Thoracic aorta (tissue), 2 donors: Measurements from ENCODE around the gene PEA15. TPM values are rescaled to one million over a fixed set of nuclear protein-coding genes. Genes with fewer than 3 reads are reported as not detected.

Experiments used
- ATAC-seq: fragments of 150-250 bp; one replicate; pipeline ENCODE4 v1.8.0; 2017; ENCODE audit warnings: low read depth; ENCODE audit not compliant: insufficient number of reproducible peaks, low FRiP score
- DNase-seq: peaks from one replicate; pipeline ENCODE4 v3.0.0-alpha.2; 2020; ENCODE audit warnings: low spot score
- H3K27ac ChIP-seq, 2 donors: fragments of 200-600 bp; sonication (generic); 1 replicate in 1 of 2; 2 replicates in 1 of 2; pipeline ENCODE4 v1.5.1; 2016; ENCODE audit warnings: mild to moderate bottlenecking in 2 of 2, moderate library complexity in 2 of 2
- H3K27me3 ChIP-seq: fragments of 200-600 bp; sonication (generic); replicated peaks from 2 replicates; pipeline ENCODE4 v1.6.0; 2016; ENCODE audit warnings: mild to moderate bottlenecking; ENCODE audit not compliant: insufficient read depth
- H3K36me3 ChIP-seq: fragments of 200-600 bp; sonication (generic); one replicate; pipeline ENCODE4 v1.5.1; 2016
- H3K4me1 ChIP-seq, 2 donors: fragments of 200-600 bp; sonication (generic); 1 replicate in 1 of 2; 2 replicates in 1 of 2; pipeline versions ENCODE4 v1.5.1 to v1.6.0; 2016; ENCODE audit warnings: low read depth in 2 of 2, mild to moderate bottlenecking in 1 of 2; ENCODE audit not compliant: control insufficient read depth in 1 of 2
- H3K4me3 ChIP-seq: fragments of 200-600 bp; sonication (generic); 2 replicates; pipeline ENCODE4 v1.5.1; 2016; ENCODE audit warnings: mild to moderate bottlenecking
- H3K9me3 ChIP-seq: fragments of 200-600 bp; sonication (generic); 2 replicates; pipeline ENCODE4 v1.5.1; 2016
- total RNA-seq, 2 donors: library from RNA; depleted of rRNA; stranded (reverse); fragments of >200 nt; gene quantifications; one replicate each; pipeline versions ENCODE4 v1.1.0 to v1.2.3, GENCODE V29; 2016
- TF ChIP-seq, protein P1 (sequence below): fragments of 200-600 bp; sonication (generic); IDR thresholded peaks from one replicate; pipeline ENCODE4 v1.5.1; 2019; ENCODE audit warnings: antibody characterized with exemption

PEA15 gene
- total RNA-seq, 2 donors from 2014 or later: 131 to 194 TPM

DNA sequence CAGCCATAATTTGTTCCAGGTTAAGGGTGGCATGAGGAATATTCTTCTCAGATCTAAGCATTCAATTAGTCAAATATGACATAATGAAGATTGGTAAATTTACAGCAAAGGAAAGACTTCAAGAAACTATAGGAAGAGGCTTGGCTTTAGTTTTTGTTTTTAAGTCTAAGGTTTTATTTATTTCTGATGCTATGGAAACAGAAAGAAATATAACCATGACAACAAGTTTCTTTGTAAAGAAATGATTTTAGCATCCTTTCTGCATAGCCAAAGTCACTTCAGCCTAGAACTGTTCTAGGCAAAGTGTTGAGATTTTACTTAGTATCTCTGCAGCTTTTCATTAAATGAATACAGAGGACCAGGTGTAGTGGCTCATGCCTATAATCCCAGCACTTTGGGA, 27.7 kb downstream of the PEA15 start:
- peaks cover 53% of the 10 kb centered on the region for H3K36me3 ChIP-seq

DNA sequence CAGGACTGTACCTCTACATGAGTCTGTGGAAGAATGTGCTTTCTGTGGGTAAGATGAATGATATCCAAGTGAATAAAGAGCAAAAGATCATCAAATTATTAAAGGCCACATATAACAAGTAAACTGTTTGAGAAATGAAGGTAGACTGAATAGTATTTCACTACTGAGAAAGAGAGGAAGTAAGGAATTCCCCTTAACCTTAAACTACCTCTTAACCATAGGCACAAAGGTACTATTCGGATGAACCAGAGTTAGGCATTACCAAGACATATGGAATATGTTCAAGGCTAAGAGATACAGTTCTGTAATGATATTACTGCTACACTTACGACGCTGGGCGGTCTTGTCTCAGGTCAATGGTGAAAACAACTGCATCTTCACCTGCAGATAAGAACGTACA, 31.6 kb downstream of the PEA15 start:
- H3K27me3 ChIP-seq: no peaks in the 10 kb centered on the region
- no peak overlapping the region for H3K4me3 ChIP-seq
- no peaks in the 10 kb centered on the region for H3K9me3 ChIP-seq
- no peaks in the 10 kb centered on the region for H3K4me1 ChIP-seq
- ATAC-seq (no peak), DNase-seq (no peak)
- TF ChIP-seq, protein P1, sequence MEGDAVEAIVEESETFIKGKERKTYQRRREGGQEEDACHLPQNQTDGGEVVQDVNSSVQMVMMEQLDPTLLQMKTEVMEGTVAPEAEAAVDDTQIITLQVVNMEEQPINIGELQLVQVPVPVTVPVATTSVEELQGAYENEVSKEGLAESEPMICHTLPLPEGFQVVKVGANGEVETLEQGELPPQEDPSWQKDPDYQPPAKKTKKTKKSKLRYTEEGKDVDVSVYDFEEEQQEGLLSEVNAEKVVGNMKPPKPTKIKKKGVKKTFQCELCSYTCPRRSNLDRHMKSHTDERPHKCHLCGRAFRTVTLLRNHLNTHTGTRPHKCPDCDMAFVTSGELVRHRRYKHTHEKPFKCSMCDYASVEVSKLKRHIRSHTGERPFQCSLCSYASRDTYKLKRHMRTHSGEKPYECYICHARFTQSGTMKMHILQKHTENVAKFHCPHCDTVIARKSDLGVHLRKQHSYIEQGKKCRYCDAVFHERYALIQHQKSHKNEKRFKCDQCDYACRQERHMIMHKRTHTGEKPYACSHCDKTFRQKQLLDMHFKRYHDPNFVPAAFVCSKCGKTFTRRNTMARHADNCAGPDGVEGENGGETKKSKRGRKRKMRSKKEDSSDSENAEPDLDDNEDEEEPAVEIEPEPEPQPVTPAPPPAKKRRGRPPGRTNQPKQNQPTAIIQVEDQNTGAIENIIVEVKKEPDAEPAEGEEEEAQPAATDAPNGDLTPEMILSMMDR: no peak
- no peak overlapping the region for H3K27ac ChIP-seq
- peaks cover 48% of the 10 kb centered on the region for H3K36me3 ChIP-seq

More for the DNA sequence above, 27.7 kb downstream of the PEA15 start:
- Histone ChIP-seq H3K27me3 (no peaks in the 10 kb centered on the region), H3K27ac (no peak overlapping the region), H3K4me1 (no peaks in the 10 kb centered on the region), H3K4me3 (no peak overlapping the region), H3K9me3 (no peaks in the 10 kb centered on the region)
- DNase-seq: no peak
- ATAC-seq: no peak
- TF ChIP-seq, protein P1: no peak

DNA sequence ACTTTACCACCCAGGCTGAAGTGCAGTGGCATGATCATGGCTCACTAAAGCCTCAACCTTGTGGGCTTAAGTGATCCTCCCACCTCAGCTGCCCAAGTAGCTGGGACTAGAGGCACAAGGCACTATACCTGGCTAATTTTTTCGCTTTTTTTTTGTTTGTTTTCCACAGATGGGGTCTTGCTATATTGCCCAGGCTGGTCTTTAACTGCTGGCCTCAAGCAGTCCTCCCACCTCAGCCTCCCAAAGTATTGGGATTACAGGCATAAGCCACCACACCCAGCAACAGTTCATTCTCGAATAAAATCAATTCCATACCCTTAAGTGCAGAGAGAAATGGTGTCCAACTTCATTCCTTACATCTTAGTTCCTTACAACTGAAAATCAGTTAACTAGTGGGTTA, 32.4 kb downstream of the PEA15 start:
- H3K4me3 ChIP-seq: no peak overlapping the region
- DNase-seq (no peak), ATAC-seq (no peak)
- peaks cover 44% of the 10 kb centered on the region for H3K36me3 ChIP-seq
- no peaks in the 10 kb centered on the region for H3K9me3 ChIP-seq
- no peaks in the 10 kb centered on the region for H3K4me1 ChIP-seq
- TF ChIP-seq, protein P1: no peak
- H3K27me3 ChIP-seq: no peaks in the 10 kb centered on the region
- no peak overlapping the region for H3K27ac ChIP-seq

DNA sequence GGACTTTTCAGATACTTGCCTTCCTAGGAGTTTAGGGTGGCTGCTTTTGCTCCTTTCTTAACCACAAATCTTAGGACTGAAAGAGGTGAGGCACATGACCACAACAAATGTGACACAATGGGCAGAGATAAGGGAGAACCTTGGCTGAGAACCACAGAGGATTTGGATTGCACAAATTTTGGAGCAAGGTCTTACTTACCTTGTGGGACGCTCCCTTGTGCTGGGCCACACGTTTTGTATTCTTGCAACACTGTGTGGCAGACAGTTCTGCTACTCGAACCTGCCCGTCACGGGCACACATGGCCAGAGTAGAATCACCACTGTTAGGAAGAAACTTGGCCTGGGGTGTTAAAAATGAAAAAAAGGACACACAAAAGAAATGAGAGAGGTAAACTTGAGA, 33.2 kb downstream of the PEA15 start:
- no peaks in the 10 kb centered on the region for H3K27me3 ChIP-seq
- H3K36me3 ChIP-seq: peaks cover 44% of the 10 kb centered on the region
- H3K27ac ChIP-seq: no peak overlapping the region
- H3K4me3 ChIP-seq: no peak overlapping the region
- ATAC-seq: no peak
- TF ChIP-seq, protein P1: no peak
- no peaks in the 10 kb centered on the region for H3K4me1 ChIP-seq
- no peaks in the 10 kb centered on the region for H3K9me3 ChIP-seq
- DNase-seq: no peak

DNA sequence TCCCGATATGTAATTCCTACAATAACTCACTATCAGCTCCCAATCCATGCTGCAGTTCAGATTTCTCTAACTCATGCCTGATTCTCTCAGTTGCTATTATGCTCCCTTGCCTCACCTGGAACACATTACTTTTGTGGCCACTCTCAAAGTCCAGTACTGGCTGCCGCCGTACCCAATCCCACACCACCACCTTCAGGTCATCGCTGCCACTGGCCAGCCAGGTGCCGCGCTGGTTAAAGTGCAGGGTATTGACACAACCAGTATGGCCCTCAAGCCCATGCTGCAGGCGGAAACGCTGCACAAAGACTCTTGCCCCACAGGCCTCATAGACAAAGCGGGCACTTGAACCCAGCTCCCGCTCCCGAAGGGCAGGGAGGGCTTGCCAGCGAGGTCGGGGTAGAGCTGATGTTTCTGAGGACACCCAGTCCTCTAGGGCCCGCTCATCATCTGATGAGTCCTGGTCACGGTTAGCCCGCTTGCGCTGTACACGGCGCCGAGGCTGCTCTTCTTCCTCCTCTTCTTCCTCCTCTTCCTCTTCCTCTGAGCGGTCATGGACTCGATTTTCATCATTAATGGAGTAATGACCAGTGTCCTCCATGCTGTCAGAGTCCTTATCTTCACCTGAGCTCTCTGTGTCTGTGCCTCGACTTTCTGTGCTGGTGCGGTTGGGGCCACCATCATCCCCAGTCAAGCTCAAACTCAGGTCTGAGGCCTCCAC, 34.6 kb downstream of the PEA15 start:
- no peak for ATAC-seq
- peaks cover 8 to 13% of the 10 kb centered on the region in 2 donors for H3K4me1 ChIP-seq
- no peaks in the 10 kb centered on the region for H3K9me3 ChIP-seq
- TF ChIP-seq, protein P1: no peak
- H3K27me3 ChIP-seq: no peaks in the 10 kb centered on the region
- H3K27ac ChIP-seq: no peak overlapping the region
- no peak overlapping the region for H3K4me3 ChIP-seq
- no peak for DNase-seq
- H3K36me3 ChIP-seq: peaks cover 44% of the 10 kb centered on the region
